ENCODE results near the gene USP31.

DNA sequence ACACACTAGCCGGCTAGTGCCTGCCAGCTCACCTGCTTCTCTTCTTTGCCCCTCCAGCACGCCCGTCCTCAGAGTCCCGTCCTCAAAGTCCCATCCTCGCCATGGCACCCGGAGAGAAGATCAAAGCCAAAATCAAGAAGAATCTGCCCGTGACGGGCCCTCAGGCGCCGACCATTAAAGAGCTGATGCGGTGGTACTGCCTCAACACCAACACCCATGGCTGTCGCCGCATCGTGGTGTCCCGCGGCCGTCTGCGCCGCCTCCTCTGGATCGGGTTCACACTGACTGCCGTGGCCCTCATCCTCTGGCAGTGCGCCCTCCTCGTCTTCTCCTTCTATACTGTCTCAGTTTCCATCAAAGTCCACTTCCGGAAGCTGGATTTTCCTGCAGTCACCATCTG lies 36.9 kb upstream of the USP31 start:
- no peak for TF ChIP-seq EZH2 (IDR thresholded peaks at IDR 0.05; ENCODE audit: borderline replicate concordance, insufficient read depth, low read depth, low read length, poor library complexity, severe bottlenecking)
- TF ChIP-seq, protein P1, sequence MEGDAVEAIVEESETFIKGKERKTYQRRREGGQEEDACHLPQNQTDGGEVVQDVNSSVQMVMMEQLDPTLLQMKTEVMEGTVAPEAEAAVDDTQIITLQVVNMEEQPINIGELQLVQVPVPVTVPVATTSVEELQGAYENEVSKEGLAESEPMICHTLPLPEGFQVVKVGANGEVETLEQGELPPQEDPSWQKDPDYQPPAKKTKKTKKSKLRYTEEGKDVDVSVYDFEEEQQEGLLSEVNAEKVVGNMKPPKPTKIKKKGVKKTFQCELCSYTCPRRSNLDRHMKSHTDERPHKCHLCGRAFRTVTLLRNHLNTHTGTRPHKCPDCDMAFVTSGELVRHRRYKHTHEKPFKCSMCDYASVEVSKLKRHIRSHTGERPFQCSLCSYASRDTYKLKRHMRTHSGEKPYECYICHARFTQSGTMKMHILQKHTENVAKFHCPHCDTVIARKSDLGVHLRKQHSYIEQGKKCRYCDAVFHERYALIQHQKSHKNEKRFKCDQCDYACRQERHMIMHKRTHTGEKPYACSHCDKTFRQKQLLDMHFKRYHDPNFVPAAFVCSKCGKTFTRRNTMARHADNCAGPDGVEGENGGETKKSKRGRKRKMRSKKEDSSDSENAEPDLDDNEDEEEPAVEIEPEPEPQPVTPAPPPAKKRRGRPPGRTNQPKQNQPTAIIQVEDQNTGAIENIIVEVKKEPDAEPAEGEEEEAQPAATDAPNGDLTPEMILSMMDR (IDR thresholded peaks at IDR 0.05): no peak

All from B cell (primary cell).